ENCODE results near the gene ZBTB44.
"Not testable (repeated sequence)": the region's sequence is repeated elsewhere in the genome, so short reads cannot be mapped to it uniquely, and the experiment has no call there.

ZBTB44 gene

GRCh38 chr11:130310622-130311021 is 4.1 kb downstream of the ZBTB44 start:
- no peak for DNase-seq

- DNase-seq: no peak
Observed at GRCh38 chr11:130308886-130309285, 5.8 kb downstream of the ZBTB44 start.

- no peak for DNase-seq
Observed at GRCh38 chr11:130308059-130308458, 6.7 kb downstream of the ZBTB44 start.

GRCh38 chr11:130304651-130305050 is 10.1 kb downstream of the ZBTB44 start:
- no peak for DNase-seq

- DNase-seq: no peak
Observed at GRCh38 chr11:130301002-130301401, 13.7 kb downstream of the ZBTB44 start.

GRCh38 chr11:130300567-130300966 is 14.2 kb downstream of the ZBTB44 start:
- no peak for DNase-seq

GRCh38 chr11:130299978-130300377 is 14.7 kb downstream of the ZBTB44 start:
- DNase-seq: no peak

GRCh38 chr11:130295657-130296056 is 19.1 kb downstream of the ZBTB44 start:
- DNase-seq: no peak

- no peak for DNase-seq
Observed at GRCh38 chr11:130282111-130282510, 32.6 kb downstream of the ZBTB44 start.

- not testable (repeated sequence) for DNase-seq
Observed at GRCh38 chr11:130281341-130281740, 33.4 kb downstream of the ZBTB44 start.

GRCh38 chr11:130279989-130280388 is 34.7 kb downstream of the ZBTB44 start:
- no peak for DNase-seq

GRCh38 chr11:130278745-130279144 is 36.0 kb downstream of the ZBTB44 start:
- no peak for DNase-seq

GRCh38 chr11:130278151-130278550 is 36.6 kb downstream of the ZBTB44 start:
- DNase-seq: no peak

GRCh38 chr11:130272336-130272735 is 42.4 kb downstream of the ZBTB44 start:
- DNase-seq: no peak

- DNase-seq: no peak
Observed at GRCh38 chr11:130269326-130269943, 45.3 kb downstream of the ZBTB44 start.

- no peak for DNase-seq
Observed at GRCh38 chr11:130263351-130263750, 51.4 kb downstream of the ZBTB44 start.

- DNase-seq: no peak
Observed at GRCh38 chr11:130262424-130262823, 52.3 kb downstream of the ZBTB44 start.

GRCh38 chr11:130261571-130261970 is 53.1 kb downstream of the ZBTB44 start:
- DNase-seq: no peak

- DNase-seq: no peak
Observed at GRCh38 chr11:130260742-130261141, 54.0 kb downstream of the ZBTB44 start.

- no peak for DNase-seq
Observed at GRCh38 chr11:130260080-130260627, 54.6 kb downstream of the ZBTB44 start.

- not testable (repeated sequence) for DNase-seq
Observed at GRCh38 chr11:130251763-130252162, 63.0 kb downstream of the ZBTB44 start.

GRCh38 chr11:130249929-130250328 is 64.8 kb downstream of the ZBTB44 start:
- not testable (repeated sequence) for DNase-seq

GRCh38 chr11:130249371-130249770 is 65.3 kb downstream of the ZBTB44 start:
- DNase-seq: no peak

GRCh38 chr11:130247319-130247718 is 67.4 kb downstream of the ZBTB44 start:
- DNase-seq: no peak

- DNase-seq: no peak
Observed at GRCh38 chr11:130246738-130247137, 68.0 kb downstream of the ZBTB44 start.

Measured in femur (tissue), 1 donor.